K562 (cell line): ENCODE data around the gene OR4D9. TPM values are rescaled to one million over a fixed set of nuclear protein-coding genes. Genes with fewer than 3 reads are reported as not detected.

Experiments used
- BDP1 ChIP-seq: IDR thresholded peaks from 3 replicates; pipeline ENCODE4 v1.6.1; 2011; ENCODE audit not compliant: insufficient read length, insufficient read depth
- CBFA2T2 ChIP-seq: fragments of 450-650 bp; conservative IDR thresholded peaks from 2 replicates; pipeline ENCODE4 v1.6.1; 2017; ENCODE audit warnings: mild to moderate bottlenecking
- CBX1 ChIP-seq: sonication (generic); IDR thresholded peaks from 2 replicates; pipeline ENCODE4 v1.6.1; 2016; ENCODE audit warnings: antibody characterized with exemption, low read depth, mild to moderate bottlenecking
- FOS ChIP-seq: IDR thresholded peaks from 3 replicates; pipeline ENCODE4 v1.6.1; 2011; ENCODE audit not compliant: insufficient read length; ENCODE audit errors: extremely low read depth
- FOXA1 ChIP-seq: fragments of 450-650 bp; IDR thresholded peaks from 2 replicates; pipeline ENCODE4 v1.6.1; 2016; ENCODE audit warnings: mild to moderate bottlenecking, borderline replicate concordance
- GABPA ChIP-seq: fragments of 200-800 bp; sonication (Bioruptor generic); conservative IDR thresholded peaks from 2 replicates; pipeline ENCODE4 v1.6.1; 2016; ENCODE audit warnings: low read depth, missing genetic modification characterization, missing compliant biosample characterization
- HDAC2 ChIP-seq: fragments of 450-650 bp; IDR thresholded peaks from 2 replicates; pipeline ENCODE4 v1.6.1; 2016; ENCODE audit warnings: mild to moderate bottlenecking
- MCM2 ChIP-seq: fragments of 450-650 bp; IDR thresholded peaks from 2 replicates; pipeline ENCODE4 v1.6.1; 2017; ENCODE audit warnings: low read depth, mild to moderate bottlenecking
- PHF20 ChIP-seq: fragments of 450-650 bp; IDR thresholded peaks from 2 replicates; pipeline ENCODE4 v1.6.1; 2018; ENCODE audit not compliant: partially characterized antibody
- SRF ChIP-seq, 2 experiments: fragments of 250-450, 450-650 bp in 1 of 2; sonication (Bioruptor Pico) in 1 of 2; sonication (generic) in 1 of 2; formaldehyde crosslinking; IDR thresholded peaks; 2 replicates each; pipeline versions ENCODE4 v1.5.0 to v1.5.1; 2020 to 2022; ENCODE audit warnings: mild to moderate bottlenecking in 1 of 2, missing genetic modification reagents in 1 of 2
- TAF1 ChIP-seq: IDR thresholded peaks from 2 replicates; pipeline ENCODE4 v1.6.1; 2011; ENCODE audit warnings: mild to moderate bottlenecking, low read length, moderate library complexity; ENCODE audit not compliant: insufficient read depth, control insufficient read depth, severe bottlenecking; ENCODE audit errors: extremely low read depth
- ZFP36 ChIP-seq: fragments of 150-350 bp; IDR thresholded peaks from 2 replicates; pipeline ENCODE4 v1.6.1; 2018; ENCODE audit warnings: low read length, low read depth; ENCODE audit not compliant: partially characterized antibody
- polyA plus RNA-seq, 8 experiments: library from polyadenylated mRNA; depleted of rRNA in 4 of 8; stranded (reverse) in 5 of 8; unstranded in 3 of 8; fragments of >200 nt; fragmentation: Nextera tagmentation in 2 of 8; fragmentation: Illumina TruSeq in 1 of 8; extraction: Ambion mirVana in 2 of 8; extraction: Trizol in 1 of 8; gene quantifications; 2 replicates each; pipeline versions ENCODE4 v1.2.1 to v1.2.3, GENCODE V29; 2011 to 2014; ENCODE audit warnings: inconsistent platforms in 1 of 8, missing spikeins in 1 of 8
- total RNA-seq, 7 experiments: library from RNA; depleted of rRNA in 6 of 7; stranded (reverse); fragments of >200 nt in 6 of 7; fragmentation: Illumina TruSeq in 2 of 7; extraction: Trizol in 2 of 7; gene quantifications; 2 replicates each; pipeline versions ENCODE4 v1.2.1 to v1.2.3, GENCODE V29; 2011 to 2021; ENCODE audit warnings: low replicate concordance in 1 of 7
- TF ChIP-seq, protein P1 (sequence below): sonication (generic); formaldehyde crosslinking; IDR thresholded peaks from 2 replicates; pipeline ENCODE4 v1.8.1; 2023; ENCODE audit warnings: mild to moderate bottlenecking, missing genetic modification reagents
- TF ChIP-seq, protein P2 (sequence below): fragments of 250-450 bp; sonication (Bioruptor Pico); IDR thresholded peaks from 2 replicates; pipeline ENCODE4 v1.8.0; 2021; ENCODE audit warnings: moderate library complexity, mild to moderate bottlenecking, inconsistent platforms
- TF ChIP-seq, protein P3 (sequence below): IDR thresholded peaks from 2 replicates; pipeline ENCODE4 v1.6.1; 2011; ENCODE audit warnings: borderline replicate concordance, low read depth, mild to moderate bottlenecking, moderate library complexity, low read length; ENCODE audit not compliant: insufficient read depth, poor library complexity, severe bottlenecking
- TF ChIP-seq, protein P4 (sequence below), 2 experiments: fragments of 450-650 bp in 1 of 2; sonication (generic) in 1 of 2; formaldehyde crosslinking in 1 of 2; IDR thresholded peaks in 1 of 2; conservative IDR thresholded peaks in 1 of 2; 2 replicates each; pipeline versions ENCODE4 v1.6.1 to v1.8.1; 2016 to 2023; ENCODE audit warnings: mild to moderate bottlenecking in 2 of 2, moderate library complexity in 2 of 2, inconsistent platforms in 1 of 2, missing genetic modification reagents in 1 of 2
- TF ChIP-seq, protein P5 (sequence below): sonication (generic); formaldehyde crosslinking; IDR thresholded peaks from 2 replicates; pipeline ENCODE4 v1.8.1; 2023; ENCODE audit warnings: mild to moderate bottlenecking, missing genetic modification reagents

OR4D9 gene
- total and polyA plus RNA-seq, 9 of the 15 experiments (the other 6 are each of a cell fraction or from before 2014, with no cell fraction given): not detected

DNA sequence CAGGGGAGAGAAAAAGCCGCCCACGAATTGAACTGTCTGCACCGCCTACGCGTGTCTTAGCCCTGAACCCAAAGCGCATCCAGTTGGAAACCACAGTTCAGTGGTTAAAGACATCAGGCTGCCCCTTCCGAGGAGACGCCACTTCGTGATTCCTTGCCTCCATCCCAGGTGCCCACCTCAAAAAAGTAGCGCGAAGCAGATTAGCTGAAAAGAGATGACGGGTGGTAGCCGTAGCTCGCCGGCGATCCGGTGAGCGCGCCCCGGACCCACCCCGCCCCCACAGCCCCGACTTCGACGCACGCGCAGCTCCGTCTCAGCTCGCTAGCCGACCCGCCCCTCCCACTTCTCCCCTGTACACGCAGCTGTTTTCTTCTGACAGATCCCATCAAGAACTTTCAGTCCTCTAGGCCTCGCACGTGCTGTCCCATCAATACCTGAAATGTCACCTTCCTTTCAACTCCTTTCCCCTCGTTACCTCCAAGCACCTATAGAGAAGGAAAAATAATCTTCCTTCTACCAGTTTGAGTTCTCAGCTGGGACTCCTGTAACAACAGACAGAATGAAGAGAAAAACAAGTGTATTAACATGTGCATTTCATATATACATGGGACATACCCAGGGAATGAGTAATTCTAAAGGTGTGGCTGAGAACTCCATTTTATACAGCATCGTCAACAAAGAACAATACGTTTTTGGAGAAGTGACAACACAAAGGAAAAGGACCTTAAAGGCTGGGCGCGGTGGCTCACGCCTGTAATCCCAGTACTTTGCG lies 49.5 kb downstream of the OR4D9 start (continued):
- TF ChIP-seq, protein P1, sequence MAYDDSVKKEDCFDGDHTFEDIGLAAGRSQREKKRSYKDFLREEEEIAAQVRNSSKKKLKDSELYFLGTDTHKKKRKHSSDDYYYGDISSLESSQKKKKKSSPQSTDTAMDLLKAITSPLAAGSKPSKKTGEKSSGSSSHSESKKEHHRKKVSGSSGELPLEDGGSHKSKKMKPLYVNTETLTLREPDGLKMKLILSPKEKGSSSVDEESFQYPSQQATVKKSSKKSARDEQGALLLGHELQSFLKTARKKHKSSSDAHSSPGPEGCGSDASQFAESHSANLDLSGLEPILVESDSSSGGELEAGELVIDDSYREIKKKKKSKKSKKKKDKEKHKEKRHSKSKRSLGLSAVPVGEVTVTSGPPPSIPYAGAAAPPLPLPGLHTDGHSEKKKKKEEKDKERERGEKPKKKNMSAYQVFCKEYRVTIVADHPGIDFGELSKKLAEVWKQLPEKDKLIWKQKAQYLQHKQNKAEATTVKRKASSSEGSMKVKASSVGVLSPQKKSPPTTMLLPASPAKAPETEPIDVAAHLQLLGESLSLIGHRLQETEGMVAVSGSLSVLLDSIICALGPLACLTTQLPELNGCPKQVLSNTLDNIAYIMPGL (CRISPR knock-in tag): peak; percentile 69; the same call in 1 of the 2 replicates
- TF ChIP-seq PHF20 (no peak), SRF (CRISPR knock-in tag; IDR thresholded peaks at IDR 0.05) (no peak), GABPA (tag) (no peak), BDP1 (no peak), CBFA2T2 (no peak), HDAC2 (no peak; the same call in 1 of the 2 replicates), CBX1 (0 out of 2 replicates have a peak, but pooled peaks have one; percentile 46), ZFP36 (no peak), FOXA1 (no peak), TAF1 (peak; percentile 46), MCM2 (no peak), FOS (no peak)
- TF ChIP-seq, protein P2, sequence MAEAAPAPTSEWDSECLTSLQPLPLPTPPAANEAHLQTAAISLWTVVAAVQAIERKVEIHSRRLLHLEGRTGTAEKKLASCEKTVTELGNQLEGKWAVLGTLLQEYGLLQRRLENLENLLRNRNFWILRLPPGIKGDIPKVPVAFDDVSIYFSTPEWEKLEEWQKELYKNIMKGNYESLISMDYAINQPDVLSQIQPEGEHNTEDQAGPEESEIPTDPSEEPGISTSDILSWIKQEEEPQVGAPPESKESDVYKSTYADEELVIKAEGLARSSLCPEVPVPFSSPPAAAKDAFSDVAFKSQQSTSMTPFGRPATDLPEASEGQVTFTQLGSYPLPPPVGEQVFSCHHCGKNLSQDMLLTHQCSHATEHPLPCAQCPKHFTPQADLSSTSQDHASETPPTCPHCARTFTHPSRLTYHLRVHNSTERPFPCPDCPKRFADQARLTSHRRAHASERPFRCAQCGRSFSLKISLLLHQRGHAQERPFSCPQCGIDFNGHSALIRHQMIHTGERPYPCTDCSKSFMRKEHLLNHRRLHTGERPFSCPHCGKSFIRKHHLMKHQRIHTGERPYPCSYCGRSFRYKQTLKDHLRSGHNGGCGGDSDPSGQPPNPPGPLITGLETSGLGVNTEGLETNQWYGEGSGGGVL: no peak
- TF ChIP-seq, protein P3, sequence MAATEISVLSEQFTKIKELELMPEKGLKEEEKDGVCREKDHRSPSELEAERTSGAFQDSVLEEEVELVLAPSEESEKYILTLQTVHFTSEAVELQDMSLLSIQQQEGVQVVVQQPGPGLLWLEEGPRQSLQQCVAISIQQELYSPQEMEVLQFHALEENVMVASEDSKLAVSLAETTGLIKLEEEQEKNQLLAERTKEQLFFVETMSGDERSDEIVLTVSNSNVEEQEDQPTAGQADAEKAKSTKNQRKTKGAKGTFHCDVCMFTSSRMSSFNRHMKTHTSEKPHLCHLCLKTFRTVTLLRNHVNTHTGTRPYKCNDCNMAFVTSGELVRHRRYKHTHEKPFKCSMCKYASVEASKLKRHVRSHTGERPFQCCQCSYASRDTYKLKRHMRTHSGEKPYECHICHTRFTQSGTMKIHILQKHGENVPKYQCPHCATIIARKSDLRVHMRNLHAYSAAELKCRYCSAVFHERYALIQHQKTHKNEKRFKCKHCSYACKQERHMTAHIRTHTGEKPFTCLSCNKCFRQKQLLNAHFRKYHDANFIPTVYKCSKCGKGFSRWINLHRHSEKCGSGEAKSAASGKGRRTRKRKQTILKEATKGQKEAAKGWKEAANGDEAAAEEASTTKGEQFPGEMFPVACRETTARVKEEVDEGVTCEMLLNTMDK: no peak
- TF ChIP-seq, protein P4, sequence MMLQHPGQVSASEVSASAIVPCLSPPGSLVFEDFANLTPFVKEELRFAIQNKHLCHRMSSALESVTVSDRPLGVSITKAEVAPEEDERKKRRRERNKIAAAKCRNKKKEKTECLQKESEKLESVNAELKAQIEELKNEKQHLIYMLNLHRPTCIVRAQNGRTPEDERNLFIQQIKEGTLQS (IDR thresholded peaks at IDR 0.05): peak; percentile 42; the same call in 1 of the 2 replicates
- TF ChIP-seq, protein P4 (CRISPR knock-in tag; conservative IDR thresholded peaks at IDR 0.05): no peak
- TF ChIP-seq, protein P5, sequence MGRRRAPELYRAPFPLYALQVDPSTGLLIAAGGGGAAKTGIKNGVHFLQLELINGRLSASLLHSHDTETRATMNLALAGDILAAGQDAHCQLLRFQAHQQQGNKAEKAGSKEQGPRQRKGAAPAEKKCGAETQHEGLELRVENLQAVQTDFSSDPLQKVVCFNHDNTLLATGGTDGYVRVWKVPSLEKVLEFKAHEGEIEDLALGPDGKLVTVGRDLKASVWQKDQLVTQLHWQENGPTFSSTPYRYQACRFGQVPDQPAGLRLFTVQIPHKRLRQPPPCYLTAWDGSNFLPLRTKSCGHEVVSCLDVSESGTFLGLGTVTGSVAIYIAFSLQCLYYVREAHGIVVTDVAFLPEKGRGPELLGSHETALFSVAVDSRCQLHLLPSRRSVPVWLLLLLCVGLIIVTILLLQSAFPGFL (CRISPR knock-in tag): no peak
